Inflammatory macrophage treated with lipopolysaccharide for 1 hour (primary cell): ENCODE measurements around the gene ZEB1.
A peak's percentile ranks its signal among the peaks of the same experiment; 100 is the strongest.
"Not testable (repeated sequence)": the region's sequence is repeated elsewhere in the genome, so short reads cannot be mapped to it uniquely, and the experiment has no call there.

Source experiments
- DNase-seq, 2 donors: peaks; one replicate each; pipeline ENCODE4 v3.0.0-alpha.2; 2020 to 2022

The ZEB1 gene

DNA sequence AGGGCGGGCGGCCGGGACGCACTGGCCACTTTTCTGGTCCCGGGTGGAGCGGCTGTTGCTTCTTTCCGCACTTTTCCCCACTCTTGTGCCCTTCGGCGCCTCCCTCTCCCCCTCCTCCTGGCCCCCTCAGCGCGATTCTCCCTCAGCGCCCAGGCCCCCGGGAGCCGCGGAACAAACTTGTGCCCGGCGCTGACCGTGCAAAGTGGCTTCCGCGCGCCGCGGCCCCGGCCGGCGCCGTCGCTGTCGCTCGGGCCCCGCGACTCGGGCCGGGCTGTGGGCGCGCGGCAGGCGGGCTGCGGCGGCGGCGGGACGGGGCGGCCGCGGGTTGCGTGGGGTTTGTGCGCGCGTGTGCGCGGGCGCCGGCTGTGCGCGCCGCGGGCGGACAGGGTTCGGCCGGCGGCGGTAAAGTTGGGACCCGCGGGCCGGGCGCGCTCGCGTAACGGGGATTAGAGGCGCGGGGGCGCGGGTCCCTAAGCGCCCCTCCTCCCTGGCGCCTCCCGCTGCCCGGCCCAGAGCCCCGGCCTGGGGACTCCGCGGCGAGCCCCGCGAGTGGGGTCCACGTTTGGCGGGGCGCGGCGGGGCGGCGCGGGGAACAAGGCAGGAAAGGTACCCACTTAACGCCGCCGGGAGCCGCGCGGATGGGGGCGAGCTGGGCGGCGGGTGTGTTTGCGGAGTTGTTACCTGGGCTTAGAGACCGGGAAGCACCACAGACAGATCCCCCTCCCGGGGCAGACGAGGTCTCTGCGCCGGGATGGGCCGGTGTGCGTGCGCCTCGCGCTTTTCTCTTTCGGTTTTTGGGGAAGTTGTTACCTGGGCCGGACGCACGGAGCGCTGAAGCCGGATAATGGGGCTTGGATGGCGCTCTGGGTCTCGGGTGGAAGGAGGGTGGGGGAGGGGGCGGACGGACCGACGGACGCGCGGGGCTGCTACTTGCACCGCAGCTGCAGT, 860 bp downstream of the ZEB1 start:
- DNase-seq: no peak

- no peak for DNase-seq
These were observed 1.7 kb downstream of the ZEB1 start for GRCh38 chr10:31320550-31321211.

DNA sequence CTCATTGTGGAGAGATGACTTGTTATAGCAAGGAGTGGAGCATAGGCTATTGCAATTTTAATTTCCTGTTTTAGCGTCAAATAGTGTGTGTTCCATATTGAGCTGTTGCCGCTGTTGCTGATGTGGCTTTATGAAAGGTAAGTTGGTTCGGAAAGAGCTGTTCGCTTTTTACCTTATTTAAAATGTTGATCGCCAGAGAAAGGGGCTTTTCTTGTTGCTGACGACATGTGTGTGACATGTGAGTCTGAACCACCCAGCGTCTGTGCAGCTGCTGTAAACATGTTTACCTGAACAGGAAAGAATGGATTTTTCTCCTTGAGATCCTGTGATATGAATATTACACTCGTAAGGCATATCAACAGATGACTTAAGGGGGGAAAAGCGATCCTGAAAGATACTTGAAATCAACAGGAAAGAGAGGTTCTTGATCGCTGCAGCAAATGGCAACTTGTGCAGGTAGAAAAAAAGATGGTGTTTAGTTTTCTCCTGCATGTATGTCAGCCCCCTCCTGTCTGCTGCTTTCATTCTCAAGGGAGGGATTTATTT, 2.5 kb downstream of the ZEB1 start:
- peak in 1 of 2 donors; percentile 22 for DNase-seq

- no peak for DNase-seq
These were observed 3.6 kb downstream of the ZEB1 start for GRCh38 chr10:31322647-31323046.

GRCh38 chr10:31340343-31340742, 21.3 kb downstream of the ZEB1 start:
- DNase-seq: no peak

GRCh38 chr10:31341552-31341951, 22.5 kb downstream of the ZEB1 start:
- no peak for DNase-seq

GRCh38 chr10:31343009-31343408, 24.0 kb downstream of the ZEB1 start:
- DNase-seq: no peak

DNA sequence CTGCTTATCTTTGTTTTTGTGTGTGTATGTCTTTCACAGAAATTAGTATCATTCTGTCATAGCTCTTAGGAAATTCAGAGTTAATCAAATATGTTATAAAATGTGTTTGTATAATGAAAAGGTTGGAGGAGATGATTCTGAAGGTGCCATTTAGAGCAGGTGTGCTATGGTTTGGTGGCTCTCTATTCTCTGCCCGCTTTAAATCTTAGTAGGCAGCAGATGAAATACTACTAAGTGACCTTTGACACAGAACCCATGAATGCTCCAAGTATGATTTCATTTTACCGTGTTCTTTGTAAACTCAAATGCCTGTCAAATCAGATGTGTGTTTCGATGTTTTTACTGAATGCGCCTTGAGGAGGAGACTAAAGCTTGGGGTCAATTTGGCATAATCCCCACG, 24.5 kb downstream of the ZEB1 start:
- DNase-seq: no peak

GRCh38 chr10:31345886-31346285, 26.9 kb downstream of the ZEB1 start:
- peak; percentile 7 to 8 for DNase-seq

- no peak for DNase-seq
These were observed 27.9 kb downstream of the ZEB1 start for GRCh38 chr10:31346953-31347352.

DNA sequence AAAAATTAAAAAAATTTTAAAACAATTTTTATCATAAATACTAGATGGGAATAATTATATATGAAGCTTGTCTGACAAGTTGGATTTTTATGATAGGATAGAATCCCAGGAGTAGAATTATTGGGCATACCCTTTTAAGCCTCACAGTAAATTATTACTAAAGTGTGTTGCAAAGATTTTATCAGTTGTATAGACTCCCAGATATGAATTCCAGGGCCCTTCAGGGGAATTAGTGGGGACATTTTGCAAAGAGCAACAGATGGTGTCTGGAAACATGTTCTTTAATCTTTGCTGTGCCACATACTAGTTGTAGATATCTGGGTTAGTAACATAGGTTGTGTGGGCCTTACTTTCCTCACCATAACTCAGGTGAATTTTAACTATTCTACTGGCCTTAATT, 28.7 kb downstream of the ZEB1 start:
- no peak for DNase-seq

GRCh38 chr10:31350891-31351290, 31.9 kb downstream of the ZEB1 start:
- no peak for DNase-seq

DNA sequence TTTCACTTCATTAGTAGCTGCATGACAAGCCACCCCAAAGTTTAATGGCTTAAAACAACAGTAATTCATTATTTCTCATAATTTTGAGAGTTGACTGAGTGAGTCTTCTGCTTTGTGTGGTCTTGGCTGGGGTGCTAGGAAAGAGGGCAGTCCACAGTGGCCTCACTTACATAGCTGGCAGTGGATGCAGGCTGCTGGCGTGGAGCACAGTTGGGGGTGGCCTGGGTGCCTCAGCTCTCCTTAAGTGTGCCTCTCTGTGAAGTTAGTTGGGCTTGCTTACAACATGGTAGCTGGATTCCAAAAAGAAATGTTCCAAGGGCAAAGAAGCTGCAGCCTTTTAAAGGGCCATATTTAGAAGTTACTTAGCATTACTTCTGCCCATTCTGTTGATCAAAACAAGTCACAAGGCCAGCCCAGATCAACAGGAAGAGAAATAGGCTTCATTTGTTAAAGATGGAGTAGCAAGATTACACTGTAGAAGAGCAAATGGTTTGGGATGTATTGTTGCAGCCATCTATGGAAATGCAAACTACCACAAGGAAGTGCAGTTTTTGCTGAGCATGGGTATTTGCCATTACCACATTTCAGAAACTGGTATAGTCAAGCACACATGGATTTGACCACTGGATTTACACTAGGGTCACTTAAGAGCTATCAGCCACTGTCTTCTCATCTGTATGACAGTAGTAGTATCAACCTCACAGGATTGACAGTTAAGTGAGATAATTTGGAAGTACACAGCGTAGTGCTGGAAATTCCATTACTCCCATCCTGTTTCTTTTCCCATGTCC, 33.6 kb downstream of the ZEB1 start:
- no peak for DNase-seq

GRCh38 chr10:31353574-31353973, 34.6 kb downstream of the ZEB1 start:
- peak in 1 of 2 donors; percentile 5 for DNase-seq

GRCh38 chr10:31358688-31359330, 39.8 kb downstream of the ZEB1 start:
- DNase-seq: no peak

- no peak for DNase-seq
These were observed 41.0 kb downstream of the ZEB1 start for GRCh38 chr10:31359979-31360378.

- DNase-seq: not testable (repeated sequence)
These were observed 42.5 kb downstream of the ZEB1 start for GRCh38 chr10:31361475-31361874.

DNA sequence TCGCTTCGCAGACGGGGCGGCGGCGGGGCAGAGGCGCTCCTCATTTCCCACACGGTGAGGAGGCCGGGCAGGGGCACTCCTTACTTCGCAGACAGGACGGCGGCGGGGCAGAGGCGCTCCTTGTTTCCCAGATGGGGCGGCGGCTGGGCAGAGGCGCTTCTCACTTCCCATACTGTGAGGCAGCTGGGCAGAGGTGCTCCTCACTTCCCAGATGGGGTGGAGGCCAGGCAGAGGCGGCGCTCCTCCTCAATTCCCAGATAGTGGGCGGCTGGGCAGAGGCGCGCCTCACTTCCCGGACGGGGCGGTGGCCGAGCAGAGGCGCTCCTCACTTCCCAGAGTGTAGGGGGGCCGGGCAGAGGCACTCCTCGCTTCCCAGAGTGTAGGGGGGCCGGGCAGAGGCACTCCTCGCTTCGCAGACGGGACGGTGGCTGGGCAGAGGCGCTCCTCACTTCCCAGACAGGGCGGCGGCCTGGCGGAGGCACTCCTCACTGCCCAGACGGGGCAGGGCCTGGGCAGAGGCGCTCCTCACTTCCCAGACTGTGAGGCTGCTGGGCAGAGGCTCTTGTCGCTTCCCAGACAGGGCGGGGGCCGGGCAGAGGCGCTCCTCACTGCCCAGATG, 43.1 kb downstream of the ZEB1 start:
- no peak for DNase-seq

DNA sequence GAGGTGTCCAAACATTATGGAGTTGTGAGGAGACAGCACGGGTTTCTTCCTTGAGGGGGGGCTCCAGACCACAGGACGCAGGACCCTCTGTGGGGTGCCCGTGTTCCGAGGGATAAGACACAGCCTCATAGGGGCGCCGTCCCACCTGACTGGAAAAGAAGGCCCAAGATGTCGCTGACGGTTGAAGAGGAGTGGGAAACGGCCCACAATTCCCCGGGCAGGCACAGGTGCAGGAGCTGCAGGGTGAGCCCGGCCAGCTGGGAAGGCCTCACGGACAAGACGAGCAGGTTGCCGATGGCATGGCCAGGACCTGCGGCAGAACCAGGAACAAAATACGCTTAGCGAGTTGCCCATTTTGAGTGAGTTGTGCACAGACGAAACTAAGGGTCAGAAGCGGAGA, 44.7 kb downstream of the ZEB1 start:
- not testable (repeated sequence) for DNase-seq

DNA sequence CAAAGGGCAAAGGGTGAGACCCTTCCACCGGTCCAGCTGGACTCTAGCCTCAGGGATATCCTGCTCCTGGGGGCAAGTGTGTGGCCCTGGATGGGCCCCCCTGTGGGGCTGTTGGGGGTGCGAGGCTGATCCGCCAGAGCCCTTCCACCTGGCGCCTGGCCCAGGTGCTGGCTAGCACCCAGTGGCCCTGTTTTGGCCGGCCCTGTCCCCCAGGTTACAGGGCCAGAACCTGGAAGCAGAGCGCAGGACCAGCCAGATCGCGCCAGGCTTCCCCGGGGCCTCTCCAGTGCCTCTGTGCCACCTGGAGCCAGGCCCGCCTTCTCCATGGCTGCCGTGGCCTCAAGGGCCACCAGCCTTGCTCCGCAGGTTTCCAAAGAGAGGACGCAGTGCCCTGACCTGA, 45.2 kb downstream of the ZEB1 start:
- DNase-seq: not testable (repeated sequence)

DNA sequence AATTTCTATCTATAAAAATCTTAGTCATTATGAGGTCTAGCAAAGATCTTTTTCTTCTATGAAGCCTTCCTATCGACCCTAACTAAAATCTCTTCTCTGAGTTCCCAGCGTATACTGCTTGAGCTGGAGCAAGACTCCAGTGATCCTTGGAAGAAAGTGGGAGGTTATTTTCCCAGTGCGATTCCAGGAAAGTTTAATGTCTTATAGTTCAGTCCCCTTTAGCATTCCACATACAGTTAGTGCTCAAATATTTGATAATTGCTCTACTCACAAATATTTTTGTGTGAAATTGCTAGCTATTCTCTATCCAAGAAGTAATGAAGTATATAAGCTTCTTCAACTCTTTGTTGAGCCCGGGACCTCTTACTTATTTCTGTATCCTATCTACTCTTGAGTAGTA, 47.7 kb downstream of the ZEB1 start:
- no peak for DNase-seq

- no peak for DNase-seq
These were observed 49.7 kb downstream of the ZEB1 start for GRCh38 chr10:31368724-31369123.
